ENCODE data around the gene DENND1A.

The DENND1A gene

DNA sequence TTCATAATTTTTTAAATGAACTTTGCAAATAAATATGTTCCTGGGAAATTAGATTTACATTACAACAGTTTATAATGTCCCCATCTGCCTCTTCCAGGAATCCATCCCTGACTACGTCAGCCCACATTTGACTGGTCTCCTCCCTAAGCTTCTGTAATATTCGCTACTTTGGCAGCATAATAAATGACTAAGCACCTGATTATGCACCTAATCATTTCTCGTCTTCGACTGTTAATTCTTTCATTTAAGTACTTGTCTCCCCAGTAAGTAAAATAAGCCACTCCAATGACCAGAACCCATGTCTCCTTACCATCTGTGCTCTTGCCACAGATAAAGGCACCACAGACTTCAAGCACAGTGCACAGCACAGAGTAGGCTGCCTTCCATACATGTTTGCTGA is 122.7 kb downstream of the DENND1A start:
- DNase-seq, result no peak

- DNase-seq, result no peak
Measured at GRCh38 chr9:123806829-123807228, 123.1 kb downstream of the DENND1A start.

DNA sequence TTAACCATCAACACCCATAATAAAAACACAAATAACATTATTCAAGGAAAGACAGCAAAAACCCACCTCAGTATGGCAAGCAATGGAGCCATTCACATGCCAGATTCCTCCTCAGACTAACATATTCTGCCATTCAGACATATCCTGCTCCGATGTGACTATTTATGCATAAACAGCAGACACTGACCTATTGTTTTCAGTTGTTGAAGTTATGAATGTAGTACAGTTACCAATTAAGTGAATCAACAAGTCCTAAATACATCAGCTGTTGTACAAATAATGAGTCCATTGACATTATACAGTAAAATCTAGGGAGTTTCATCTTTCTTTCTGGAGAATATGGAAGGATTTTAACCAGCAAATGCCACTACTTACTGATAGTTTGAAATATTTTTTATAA is 131.7 kb downstream of the DENND1A start:
- DNase-seq, result no peak

- no peak for DNase-seq
Measured at GRCh38 chr9:123796618-123797484, 133.1 kb downstream of the DENND1A start.

- DNase-seq, result no peak
Measured at GRCh38 chr9:123796094-123796493, 133.8 kb downstream of the DENND1A start.

- DNase-seq, result no peak
Measured at GRCh38 chr9:123795336-123795735, 134.6 kb downstream of the DENND1A start.

GRCh38 chr9:123792501-123792900 is 137.4 kb downstream of the DENND1A start:
- no peak for DNase-seq

- DNase-seq, result no peak
Measured at GRCh38 chr9:123789554-123790292, 140.2 kb downstream of the DENND1A start.

DNA sequence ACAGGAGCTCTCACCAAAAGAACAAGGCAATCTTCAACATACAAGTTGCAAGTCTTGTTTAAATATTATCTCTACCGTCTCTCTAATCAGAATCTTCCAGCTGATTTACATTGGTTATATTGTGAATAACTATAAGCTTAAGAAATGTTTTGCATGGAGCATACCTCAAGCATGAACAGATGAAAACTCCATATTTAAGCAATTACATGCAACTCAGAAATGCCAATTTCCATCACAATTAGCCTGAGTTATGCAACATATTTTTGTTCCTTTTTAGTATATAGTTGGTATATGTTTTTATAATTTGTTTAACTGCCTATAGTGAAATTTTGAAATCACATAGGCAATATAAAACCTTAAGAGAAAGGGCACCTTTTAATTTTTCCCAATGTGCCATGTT is 142.5 kb downstream of the DENND1A start:
- DNase-seq, result no peak

DNA sequence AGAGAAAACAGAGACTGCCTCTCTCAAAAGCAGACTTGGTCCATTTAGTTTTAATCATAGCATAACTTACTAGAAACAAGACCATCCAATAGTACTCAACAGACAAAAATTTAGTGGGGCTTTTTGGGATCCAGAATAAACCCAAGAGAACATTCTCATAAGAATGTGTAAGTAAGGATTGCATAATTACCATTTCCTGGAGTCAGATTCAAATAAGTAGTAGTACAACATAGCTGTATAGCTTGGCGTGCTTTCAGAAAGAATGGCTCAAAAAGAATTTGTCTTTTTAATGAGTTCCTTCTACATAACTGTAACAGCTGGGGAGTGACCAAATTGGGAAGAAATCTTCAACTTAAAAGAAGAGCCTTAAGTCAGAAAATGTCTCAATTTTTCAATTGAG is 145.4 kb downstream of the DENND1A start:
- no peak for DNase-seq

DNA sequence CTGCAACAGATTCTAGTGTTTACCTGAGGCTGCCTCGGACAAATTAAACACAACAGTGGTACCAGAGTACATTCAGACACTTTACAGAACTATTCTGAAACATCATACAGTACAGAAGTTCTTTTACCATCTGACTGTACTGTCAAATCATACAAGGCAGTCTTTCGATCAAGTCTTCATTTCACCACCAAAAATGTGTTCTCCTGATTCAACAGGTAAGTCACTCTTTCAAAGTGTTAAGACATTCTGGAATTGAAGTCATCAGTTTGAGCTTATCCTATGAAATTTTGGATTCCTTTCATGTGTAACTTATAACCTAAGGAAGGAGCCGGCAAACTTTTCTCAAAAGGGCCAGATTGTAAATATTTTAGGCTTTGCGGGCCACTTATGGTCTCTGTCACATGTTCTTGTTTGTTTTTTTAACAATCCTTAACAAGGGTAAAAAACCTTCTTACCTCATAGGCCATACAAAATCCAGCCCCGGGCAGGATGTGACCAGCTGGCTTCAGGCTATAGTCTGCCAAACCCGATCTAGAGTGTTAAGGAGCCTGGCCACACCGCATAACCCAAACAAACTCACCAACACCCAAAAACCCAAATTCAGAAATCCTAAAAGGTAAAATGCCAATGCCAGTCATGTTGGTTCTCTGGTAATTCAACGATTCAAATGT is 151.6 kb downstream of the DENND1A start:
- no peak for DNase-seq

GRCh38 chr9:123776708-123777537 is 153.0 kb downstream of the DENND1A start:
- DNase-seq, result no peak

GRCh38 chr9:123775289-123776284 is 154.3 kb downstream of the DENND1A start:
- no peak for DNase-seq

DNA sequence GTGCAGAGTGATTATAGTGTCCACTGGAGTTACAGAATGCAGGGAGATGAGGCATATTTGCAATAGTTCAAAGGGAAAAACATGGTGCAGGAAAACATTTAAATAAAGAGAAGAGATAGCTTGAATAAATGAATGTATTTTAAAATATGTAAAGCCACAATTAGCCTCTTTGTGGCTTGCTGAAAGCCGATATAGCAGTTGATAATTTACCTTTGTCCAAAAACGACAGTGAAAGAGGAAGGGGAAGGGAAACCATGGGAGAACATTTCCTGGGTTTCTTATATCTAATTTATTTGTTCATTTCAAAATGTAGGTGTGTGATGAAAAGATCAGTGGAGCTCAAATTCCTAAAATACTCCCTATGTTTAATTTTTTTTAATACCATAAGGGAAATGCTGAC is 156.1 kb downstream of the DENND1A start:
- no peak for DNase-seq

GRCh38 chr9:123772967-123773366 is 157.0 kb downstream of the DENND1A start:
- peak; percentile 6 to 18 for DNase-seq

GRCh38 chr9:123772374-123772773 is 157.6 kb downstream of the DENND1A start:
- DNase-seq, result no peak

DNA sequence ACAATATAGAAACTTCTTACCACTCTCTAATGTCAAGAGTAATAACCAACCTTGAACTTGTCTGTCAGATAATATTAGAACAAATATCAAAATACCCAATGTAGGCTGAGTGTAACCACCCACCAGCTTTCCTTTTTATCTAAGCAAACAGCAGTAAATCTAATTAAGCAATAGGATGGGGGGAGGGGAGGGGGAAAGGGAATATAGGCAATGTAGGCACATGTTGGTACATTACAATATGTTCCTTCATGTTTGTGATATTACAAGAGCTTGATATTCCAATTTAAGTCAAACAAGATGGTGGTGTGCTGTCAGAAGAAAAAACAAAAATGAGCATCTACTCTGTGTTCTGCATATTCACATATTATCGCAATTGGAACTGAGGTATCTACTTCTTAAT is 158.2 kb downstream of the DENND1A start:
- DNase-seq, result no peak

DNA sequence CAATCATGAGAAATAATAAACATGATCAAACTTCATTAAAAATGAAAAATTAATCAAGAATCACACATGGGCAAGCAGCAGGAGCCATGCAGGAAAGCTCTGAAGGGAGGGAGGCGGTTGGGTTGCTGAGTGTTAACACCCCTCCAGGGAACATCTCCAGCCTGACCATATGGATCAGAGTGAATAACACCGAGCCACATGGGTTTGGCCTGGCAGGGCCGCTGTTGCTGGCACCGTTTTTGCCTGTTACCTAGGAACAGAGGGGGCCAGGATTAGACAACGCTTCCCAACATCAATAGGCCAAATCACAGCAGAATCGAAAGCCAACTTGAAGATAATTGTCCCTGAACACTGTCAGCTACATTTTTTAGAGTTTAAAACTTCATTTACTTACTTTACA is 160.2 kb downstream of the DENND1A start:
- DNase-seq, result no peak

- DNase-seq, result no peak
Measured at GRCh38 chr9:123763910-123764588, 165.9 kb downstream of the DENND1A start.

DNA sequence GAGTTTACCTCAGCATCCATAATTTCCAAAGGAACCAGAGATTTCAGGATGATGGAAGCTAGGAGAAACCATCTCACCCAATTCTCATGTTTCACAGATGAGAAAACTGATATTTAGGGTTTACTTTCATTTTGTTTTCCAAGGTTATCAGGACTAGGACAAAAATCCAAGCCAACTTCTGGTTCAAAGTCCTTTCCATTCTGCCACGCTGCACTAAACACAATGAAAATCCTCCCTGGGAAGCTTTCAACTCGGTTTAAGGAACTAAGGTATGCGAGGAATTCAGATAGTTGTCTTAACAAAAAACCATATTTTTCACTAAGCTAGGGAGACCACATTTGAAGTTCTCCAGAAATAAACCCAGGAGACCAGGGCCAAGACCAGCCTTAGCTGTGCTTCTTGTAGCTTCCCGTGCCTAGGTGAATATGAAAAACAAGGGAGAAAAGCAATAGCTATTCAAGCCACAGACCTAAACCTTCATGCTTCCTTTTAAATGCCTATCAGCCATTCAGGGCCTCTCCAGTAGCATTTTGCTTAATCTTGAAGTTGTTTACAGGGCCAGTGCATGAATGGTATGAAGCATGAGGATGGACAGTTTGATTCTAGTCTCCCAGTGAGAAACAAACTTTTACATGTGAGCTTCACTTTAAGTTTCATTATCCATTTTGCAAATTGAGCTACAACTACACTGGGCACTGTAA is 167.9 kb downstream of the DENND1A start:
- no peak for DNase-seq

Measured in Kasumi-1 (cell line).